Neural cell (in vitro differentiated cells): Measurements from ENCODE around the gene NCKAP5. TPM values are rescaled to one million over a fixed set of nuclear protein-coding genes. Genes with fewer than 3 reads are reported as not detected.
"Not testable (repeated sequence)": the region's sequence is repeated elsewhere in the genome, so short reads cannot be mapped to it uniquely, and the experiment has no call there.

Experiments used
- H2AFZ ChIP-seq: fragments of 200-600, 300-800 bp; sonication (generic), shearing (Covaris generic); 2 replicates; pipeline ENCODE4 v1.6.0; 2014; ENCODE audit warnings: low read depth, mild to moderate bottlenecking, antibody characterized with exemption, low read length, moderate library complexity
- H3F3A ChIP-seq: fragments of 200-600 bp; shearing (Covaris generic); 2 replicates; pipeline ENCODE4 v1.6.1; 2016; ENCODE audit warnings: mild to moderate bottlenecking, moderate library complexity, mixed read lengths, antibody characterized with exemption, low read length; ENCODE audit not compliant: insufficient read depth, poor library complexity, severe bottlenecking
- H3K27ac ChIP-seq: fragments of 200-600, 300-800 bp; sonication (generic), shearing (Covaris generic); 2 replicates; pipeline ENCODE4 v1.5.1; 2014; ENCODE audit warnings: mild to moderate bottlenecking, low read length, moderate library complexity
- H3K27me3 ChIP-seq: fragments of 300-800, 200-600 bp; sonication (generic), shearing (Covaris generic); 2 replicates; pipeline ENCODE4 v1.6.0; 2014; ENCODE audit warnings: mild to moderate bottlenecking, low read depth, low read length, moderate library complexity; ENCODE audit not compliant: insufficient read depth
- H3K36me3 ChIP-seq: fragments of 300-800, 200-600 bp; sonication (generic), shearing (Covaris generic); 2 replicates; pipeline ENCODE4 v1.5.1; 2014; ENCODE audit warnings: mild to moderate bottlenecking, antibody characterized with exemption, low read length, moderate library complexity; ENCODE audit not compliant: insufficient read depth
- H3K4me2 ChIP-seq: fragments of 300-800, 200-600 bp; sonication (generic), shearing (Covaris generic); 2 replicates; pipeline ENCODE4 v1.6.0; 2014; ENCODE audit warnings: mild to moderate bottlenecking, low read length
- H3K4me3 ChIP-seq: fragments of 300-800, 200-600 bp; sonication (generic), shearing (Covaris generic); 2 replicates; pipeline ENCODE4 v1.5.1; 2014; ENCODE audit warnings: mild to moderate bottlenecking, low read length, moderate library complexity
- H3K79me2 ChIP-seq: fragments of 200-600 bp; shearing (Covaris generic); replicated peaks from 2 replicates; pipeline ENCODE4 v1.6.0; 2014; ENCODE audit warnings: mild to moderate bottlenecking, low read length, moderate library complexity; ENCODE audit not compliant: insufficient read depth
- H3K9ac ChIP-seq: fragments of 300-800, 200-600 bp; sonication (generic), shearing (Covaris generic); 2 replicates; pipeline ENCODE4 v1.6.1; 2016; ENCODE audit warnings: mild to moderate bottlenecking, low read length, mixed read lengths
- H3K9me2 ChIP-seq: fragments of 200-600 bp; shearing (Covaris generic); 2 replicates; pipeline ENCODE4 v1.6.1; 2016; ENCODE audit warnings: mild to moderate bottlenecking, low read length, mixed read lengths; ENCODE audit not compliant: insufficient read depth
- H3K9me3 ChIP-seq: fragments of 200-600, 300-800 bp; sonication (generic), shearing (Covaris generic); 2 replicates; pipeline ENCODE4 v1.6.1; 2016; ENCODE audit warnings: mild to moderate bottlenecking, mixed run types, low read length, moderate library complexity, mixed read lengths
- H4K20me1 ChIP-seq: fragments of 200-600 bp; shearing (Covaris generic); 2 replicates; pipeline ENCODE4 v1.6.1; 2016; ENCODE audit warnings: mild to moderate bottlenecking, mixed run types; ENCODE audit not compliant: insufficient read depth
- CTCF ChIP-seq: fragments of 450-650 bp; IDR thresholded peaks from 2 replicates; pipeline ENCODE4 v1.5.1; 2014; ENCODE audit warnings: antibody characterized with exemption, mild to moderate bottlenecking, moderate library complexity; ENCODE audit not compliant: poor library complexity, severe bottlenecking
- EP300 ChIP-seq: fragments of 450-650 bp; conservative IDR thresholded peaks from 2 replicates; pipeline ENCODE4 v1.6.1; 2014; ENCODE audit warnings: antibody characterized with exemption, mild to moderate bottlenecking, moderate library complexity; ENCODE audit not compliant: poor library complexity, severe bottlenecking
- EZH2 ChIP-seq: fragments of 200-600, 300-800 bp; shearing (Covaris generic), sonication (generic); IDR thresholded peaks from 2 replicates; pipeline ENCODE4 v1.6.1; 2014; ENCODE audit warnings: antibody characterized with exemption, low read length, borderline replicate concordance, mild to moderate bottlenecking; ENCODE audit not compliant: insufficient read depth, poor library complexity, severe bottlenecking
- MXI1 ChIP-seq: fragments of 450-650 bp; conservative IDR thresholded peaks from 2 replicates; pipeline ENCODE4 v1.6.1; 2014; ENCODE audit warnings: antibody characterized with exemption, mild to moderate bottlenecking; ENCODE audit not compliant: poor library complexity, severe bottlenecking
- POLR2AphosphoS5 ChIP-seq: IDR thresholded peaks from 2 replicates; pipeline ENCODE4 v1.6.1; 2012
- RAD21 ChIP-seq: fragments of 450-650 bp; conservative IDR thresholded peaks from 2 replicates; pipeline ENCODE4 v1.6.1; 2014; ENCODE audit warnings: antibody characterized with exemption, mild to moderate bottlenecking, moderate library complexity
- REST ChIP-seq: IDR thresholded peaks from 2 replicates; pipeline ENCODE4 v1.6.1; 2012; ENCODE audit warnings: borderline replicate concordance
- SMC3 ChIP-seq: fragments of 450-650 bp; conservative IDR thresholded peaks from 2 replicates; pipeline ENCODE4 v1.6.1; 2014; ENCODE audit warnings: antibody characterized with exemption, mild to moderate bottlenecking, moderate library complexity; ENCODE audit not compliant: poor library complexity
- TAF1 ChIP-seq: IDR thresholded peaks from 2 replicates; pipeline ENCODE4 v1.6.1; 2012; ENCODE audit warnings: low read depth
- polyA plus RNA-seq: library from polyadenylated mRNA; depleted of rRNA; stranded (reverse); fragments of >200 nt; gene quantifications from 2 replicates; pipeline ENCODE4 v1.2.3, GENCODE V29; 2014

NCKAP5 gene
- polyA plus RNA-seq, 1 donor from 2014 or later = 2.4 TPM

- no peaks in the 10 kb centered on the region for H3K9me3 ChIP-seq
- H3K4me2 ChIP-seq = no peak overlapping the region
- no peaks in the 10 kb centered on the region for H3K27me3 ChIP-seq
- no peaks in the 10 kb centered on the region for H3F3A ChIP-seq
- H3K9ac ChIP-seq = no peak overlapping the region
- H3K79me2 ChIP-seq = no peaks in the 10 kb centered on the region
- no peaks in the 10 kb centered on the region for H4K20me1 ChIP-seq
- no peaks in the 10 kb centered on the region for H3K36me3 ChIP-seq
- TF ChIP-seq REST (no peak), RAD21 (no peak), SMC3 (no peak), EP300 (no peak), POLR2AphosphoS5 (no peak), CTCF (no peak), EZH2 (no peak), TAF1 (no peak), MXI1 (no peak)
- H2AFZ ChIP-seq = no peak overlapping the region
- H3K9me2 ChIP-seq = no peaks in the 10 kb centered on the region
- no peak overlapping the region for H3K4me3 ChIP-seq
- H3K27ac ChIP-seq = no peak overlapping the region
Measured at GRCh38 chr2:133213651-133214050, 354.6 kb downstream of the NCKAP5 start.

GRCh38 chr2:133209325-133209724 is 358.9 kb downstream of the NCKAP5 start:
- Histone ChIP-seq H3K9me3 (no peaks in the 10 kb centered on the region), H3K27ac (no peak overlapping the region), H3F3A (no peaks in the 10 kb centered on the region), H3K4me3 (no peak overlapping the region), H3K36me3 (no peaks in the 10 kb centered on the region), H3K9ac (no peak overlapping the region), H3K4me2 (no peak overlapping the region), H2AFZ (no peak overlapping the region), H3K27me3 (no peaks in the 10 kb centered on the region), H4K20me1 (no peaks in the 10 kb centered on the region), H3K79me2 (no peaks in the 10 kb centered on the region), H3K9me2 (no peaks in the 10 kb centered on the region)
- TF ChIP-seq POLR2AphosphoS5 (no peak), CTCF (no peak), MXI1 (no peak), SMC3 (no peak), EZH2 (no peak), RAD21 (no peak), TAF1 (no peak), EP300 (no peak)

GRCh38 chr2:133206666-133207065 is 361.6 kb downstream of the NCKAP5 start:
- not testable (repeated sequence) for H3K9me2 ChIP-seq, H3K9me3 ChIP-seq, H3F3A ChIP-seq, H3K27me3 ChIP-seq, H4K20me1 ChIP-seq, H3K4me3 ChIP-seq, H3K4me2 ChIP-seq, H3K27ac ChIP-seq, H3K36me3 ChIP-seq, H3K9ac ChIP-seq, H3K79me2 ChIP-seq, H2AFZ ChIP-seq
